Measurements from ENCODE around the gene MARK4.
"Not testable (repeated sequence)": the region's sequence is repeated elsewhere in the genome, so short reads cannot be mapped to it uniquely, and the experiment has no call there.

Gene MARK4

GRCh38 chr19:45333609-45334303, 82.7 kb downstream of the MARK4 start:
- TF ChIP-seq CTCF (IDR thresholded peaks at IDR 0.05; ENCODE audit: low read length, missing control alignments) = no peak
- no peak overlapping the region for H3K4me3 ChIP-seq (replicated peaks; ENCODE audit: low read depth, low read length)
- DNase-seq (ENCODE audit: low read depth) = no peak

GRCh38 chr19:45334881-45335280, 83.8 kb downstream of the MARK4 start:
- not testable (repeated sequence) for DNase-seq (ENCODE audit: low read depth)

GRCh38 chr19:45336696-45337251, 85.7 kb downstream of the MARK4 start:
- no peak overlapping the region for H3K4me3 ChIP-seq (replicated peaks; ENCODE audit: low read depth, low read length)
- no peak for DNase-seq (ENCODE audit: low read depth)
- no peak for TF ChIP-seq CTCF (IDR thresholded peaks at IDR 0.05; ENCODE audit: low read length, missing control alignments)

More at GRCh38 chr19:45334881-45335280, 83.8 kb downstream of the MARK4 start:
- H3K4me3 ChIP-seq (replicated peaks; ENCODE audit: low read depth, low read length) = not testable (repeated sequence)

- H3K4me3 ChIP-seq (replicated peaks; ENCODE audit: low read depth, low read length) = no peak overlapping the region
- no peak for DNase-seq (ENCODE audit: low read depth)
- TF ChIP-seq CTCF (IDR thresholded peaks at IDR 0.05; ENCODE audit: low read length, missing control alignments) = no peak
These were observed 88.6 kb downstream of the MARK4 start for GRCh38 chr19:45339629-45340028.

GRCh38 chr19:45340232-45340898, 89.3 kb downstream of the MARK4 start, which contains the start of gene KLC3:
Gene KLC3, plus strand, starts transcription at chr19:45340750. Its CDS starts 4,792 bp downstream, at chr19:45345542.
- no peak for DNase-seq (ENCODE audit: low read depth)
- no peak for TF ChIP-seq CTCF (IDR thresholded peaks at IDR 0.05; ENCODE audit: low read length, missing control alignments)
- H3K4me3 ChIP-seq (replicated peaks; ENCODE audit: low read depth, low read length) = no peak within 1 kb of the TSS

GRCh38 chr19:45340899-45341453, 89.9 kb downstream of the MARK4 start:
- H3K4me3 ChIP-seq (replicated peaks; ENCODE audit: low read depth, low read length) = no peak overlapping the region
- no peak for TF ChIP-seq CTCF (IDR thresholded peaks at IDR 0.05; ENCODE audit: low read length, missing control alignments)
- DNase-seq (ENCODE audit: low read depth) = no peak

GRCh38 chr19:45342911-45343310, 91.8 kb downstream of the MARK4 start:
- no peak overlapping the region for H3K4me3 ChIP-seq (replicated peaks; ENCODE audit: low read depth, low read length)
- DNase-seq (ENCODE audit: low read depth) = no peak
- no peak for TF ChIP-seq CTCF (IDR thresholded peaks at IDR 0.05; ENCODE audit: low read length, missing control alignments)
